Transverse colon (tissue), 4 donors: ENCODE results near the gene ZDHHC14. TPM values are rescaled to one million over a fixed set of nuclear protein-coding genes. Genes with fewer than 3 reads are reported as not detected.
A peak's percentile ranks its signal among the peaks of the same experiment; 100 is the strongest.
"Not testable (repeated sequence)": the region's sequence is repeated elsewhere in the genome, so short reads cannot be mapped to it uniquely, and the experiment has no call there.

ENCODE experiments used
- DNase-seq: peaks from one replicate; pipeline ENCODE4 v3.0.0-alpha.2; 2019
- H3K27ac ChIP-seq, 4 donors: fragments of 200-600 bp; sonication (generic); 2 replicates each; pipeline ENCODE4 v1.5.1; 2016 to 2018; ENCODE audit warnings: inconsistent platforms in 4 of 4
- H3K27me3 ChIP-seq: fragments of 200-600 bp; sonication (generic); 2 replicates; pipeline ENCODE4 v1.5.1; 2017; ENCODE audit warnings: inconsistent platforms
- H3K36me3 ChIP-seq, 4 donors: fragments of 200-600 bp; sonication (generic); 2 replicates each; pipeline ENCODE4 v1.5.1; 2017 to 2019; ENCODE audit warnings: inconsistent platforms in 4 of 4
- H3K4me1 ChIP-seq, 4 donors: fragments of 200-600 bp; sonication (generic); 2 replicates each; pipeline ENCODE4 v1.5.1; 2017 to 2020; ENCODE audit warnings: inconsistent platforms in 4 of 4
- H3K4me3 ChIP-seq, 4 donors: fragments of 200-600 bp; sonication (generic); 1 replicate in 1 of 4; 2 replicates in 3 of 4; pipeline versions ENCODE4 v1.5.1 to v1.6.1; 2017 to 2019; ENCODE audit warnings: inconsistent platforms in 4 of 4
- H3K9me3 ChIP-seq, 2 donors: fragments of 200-600 bp; sonication (generic); 2 replicates each; pipeline ENCODE4 v1.5.1; 2017 to 2019; ENCODE audit warnings: inconsistent platforms in 2 of 2
- EP300 ChIP-seq: sonication (generic); formaldehyde crosslinking; IDR thresholded peaks from one replicate; pipeline ENCODE4 v1.6.1; 2017; ENCODE audit warnings: antibody characterized with exemption, low read depth
- POLR2A ChIP-seq: fragments of 450-650 bp; IDR thresholded peaks from one replicate; pipeline ENCODE4 v1.6.1; 2016; ENCODE audit warnings: antibody characterized with exemption, mild to moderate bottlenecking, moderate library complexity
- POLR2AphosphoS5 ChIP-seq, 3 donors: sonication (generic); formaldehyde crosslinking; IDR thresholded peaks; one replicate each; pipeline ENCODE4 v1.6.1; 2016; ENCODE audit warnings: antibody characterized with exemption in 3 of 3
- WGBS, 2 donors: methylation state at CpG; one replicate each; pipeline ENCODE4 v1.1.5; 2018; ENCODE audit warnings: low coverage in 1 of 2; 5-methylcytosine and 5-hydroxymethylcytosine counted together
- in situ Hi-C, 4 donors: fragments of 200-750 bp; cut with MboI; loops; one replicate each; pipeline versions ENCODE4 v1.15.0 to v1.15.1; 2017; ENCODE audit warnings: low sequenced_read_pairs in 3 of 4, low pct_ligation_motif_present in 1 of 4, low pct_unique_long_range_greater_than_20kb in 1 of 4
- intact Hi-C: fragments of 100-400 bp; cut with DNase I; formaldehyde crosslinking; loops from one replicate; pipeline ENCODE4 v1.15.1; 2023; ENCODE audit warnings: low total_unique reads
- total RNA-seq, 4 donors: library from RNA; depleted of rRNA; stranded (reverse); fragments of >200 nt; gene quantifications; one replicate each; pipeline ENCODE4 v1.1.0, GENCODE V29; 2016
- TF ChIP-seq, protein P1 (sequence below), 5 experiments: fragments of 200-600 bp in 3 of 5; fragments of 450-650 bp in 2 of 5; sonication (generic) in 3 of 5; IDR thresholded peaks; 1 replicate in 2 of 5; 2 replicates in 3 of 5; pipeline ENCODE4 v1.5.1; 2016 to 2017; ENCODE audit warnings: antibody characterized with exemption in 5 of 5, inconsistent platforms in 3 of 5, mild to moderate bottlenecking in 2 of 5, moderate library complexity in 1 of 5

ZDHHC14 gene
- total RNA-seq, 4 donors from 2014 or later = 10.2 to 16.5 (median 12.5) TPM

DNA sequence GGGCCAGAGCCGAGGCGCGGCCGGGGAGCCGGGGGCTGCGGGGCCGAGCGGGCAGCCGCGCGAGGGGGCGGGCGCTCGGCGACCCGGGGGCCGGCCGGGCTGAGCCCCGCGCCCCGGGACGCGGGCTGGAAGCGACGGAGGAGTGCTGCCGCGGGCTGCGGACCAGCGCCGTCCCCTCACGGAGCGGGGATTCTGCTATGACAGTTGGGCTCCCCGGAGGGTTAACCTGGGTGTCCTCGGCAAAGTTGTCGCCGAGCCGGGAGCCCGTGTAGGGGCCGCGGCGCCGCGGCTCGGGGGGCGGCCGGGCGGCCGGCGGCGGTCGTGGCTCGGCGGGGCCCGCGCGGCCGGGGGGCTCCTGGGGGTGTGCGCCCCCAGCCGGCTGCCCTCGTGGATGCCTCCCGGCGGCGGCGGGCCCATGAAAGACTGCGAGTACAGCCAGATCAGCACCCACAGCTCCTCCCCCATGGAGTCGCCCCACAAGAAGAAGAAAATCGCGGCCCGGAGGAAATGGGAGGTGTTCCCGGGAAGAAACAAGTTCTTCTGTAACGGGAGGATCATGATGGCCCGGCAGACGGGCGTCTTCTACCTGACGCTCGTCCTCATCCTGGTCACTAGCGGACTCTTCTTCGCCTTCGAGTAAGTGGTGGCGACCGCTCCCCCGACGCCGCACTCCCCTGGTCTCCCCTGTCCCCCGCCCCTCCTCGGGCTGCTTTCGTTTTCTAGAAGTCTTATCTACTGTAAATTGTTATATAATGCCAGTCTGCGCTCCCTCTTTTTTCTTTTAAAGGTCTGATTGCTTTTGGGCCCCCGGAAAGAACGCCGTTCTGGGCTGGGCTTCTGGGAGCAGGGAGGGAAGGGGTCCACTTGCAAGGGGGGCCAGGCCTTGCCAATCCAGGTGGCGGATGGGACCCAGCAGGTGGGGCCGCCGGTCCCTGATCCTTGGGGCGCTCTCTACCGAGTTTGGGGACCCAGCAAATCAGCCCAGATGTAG, 936 bp downstream of the ZDHHC14 start:
- Histone ChIP-seq H3K9me3 (no peaks in the 10 kb centered on the region), H3K4me3 (peak overlapping the region; percentile 61 to 98 (median 82)), H3K27me3 (no peaks in the 10 kb centered on the region), H3K4me1 (peaks cover 0 to 27% (median 12%) of the 10 kb centered on the region in 4 donors), H3K27ac (peak overlapping the region; percentile 93 to 99 (median 96)), H3K36me3 (no peaks in the 10 kb centered on the region)
- peak; percentile 69 for DNase-seq
- intact Hi-C loops = loop anchor here (5.0 kb wide), 1 partner anchor 60 kb away; the partner anchor contains the start of gene TMEM242
- TF ChIP-seq EP300 (no peak), POLR2AphosphoS5 (IDR thresholded peaks at IDR 0.05) (no peak), POLR2A (no peak)
- TF ChIP-seq, protein P1, sequence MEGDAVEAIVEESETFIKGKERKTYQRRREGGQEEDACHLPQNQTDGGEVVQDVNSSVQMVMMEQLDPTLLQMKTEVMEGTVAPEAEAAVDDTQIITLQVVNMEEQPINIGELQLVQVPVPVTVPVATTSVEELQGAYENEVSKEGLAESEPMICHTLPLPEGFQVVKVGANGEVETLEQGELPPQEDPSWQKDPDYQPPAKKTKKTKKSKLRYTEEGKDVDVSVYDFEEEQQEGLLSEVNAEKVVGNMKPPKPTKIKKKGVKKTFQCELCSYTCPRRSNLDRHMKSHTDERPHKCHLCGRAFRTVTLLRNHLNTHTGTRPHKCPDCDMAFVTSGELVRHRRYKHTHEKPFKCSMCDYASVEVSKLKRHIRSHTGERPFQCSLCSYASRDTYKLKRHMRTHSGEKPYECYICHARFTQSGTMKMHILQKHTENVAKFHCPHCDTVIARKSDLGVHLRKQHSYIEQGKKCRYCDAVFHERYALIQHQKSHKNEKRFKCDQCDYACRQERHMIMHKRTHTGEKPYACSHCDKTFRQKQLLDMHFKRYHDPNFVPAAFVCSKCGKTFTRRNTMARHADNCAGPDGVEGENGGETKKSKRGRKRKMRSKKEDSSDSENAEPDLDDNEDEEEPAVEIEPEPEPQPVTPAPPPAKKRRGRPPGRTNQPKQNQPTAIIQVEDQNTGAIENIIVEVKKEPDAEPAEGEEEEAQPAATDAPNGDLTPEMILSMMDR (IDR thresholded peaks at IDR 0.05) = no peak
- in situ Hi-C loops = loop anchor here in 1 of 4 donors (25.0 kb wide), 1 partner anchor 205 kb away; no protein-coding TSS in a partner anchor
- WGBS, 2 donors = 1% methylated on average over 46 of the region's 96 CpGs; no CpG with 5 or more reads in 1 of the 2 donors

- Histone ChIP-seq H3K36me3 (no peaks in the 10 kb centered on the region), H3K9me3 (no peaks in the 10 kb centered on the region), H3K27me3 (no peaks in the 10 kb centered on the region), H3K4me3 (peak overlapping the region in 3 of 4 donors; percentile 61 to 98 (median 86)), H3K4me1 (peaks cover 0 to 27% (median 12%) of the 10 kb centered on the region in 4 donors), H3K27ac (peak overlapping the region in 1 of 4 donors; percentile 99)
- DNase-seq = no peak
- 63 to 66% methylated on average over 4 of the region's 4 CpGs for WGBS, 2 donors
- intact Hi-C loops (loop anchor here (5.0 kb wide), 1 partner anchor 61 kb away; the partner anchor contains the start of gene TMEM242), in situ Hi-C loops (loop anchor here in 1 of 4 donors (25.0 kb wide), 1 partner anchor 204 kb away; no protein-coding TSS in a partner anchor)
- no peak for TF ChIP-seq POLR2AphosphoS5 (IDR thresholded peaks at IDR 0.05)
- no peak for TF ChIP-seq EP300
- TF ChIP-seq, protein P1 (IDR thresholded peaks at IDR 0.05) = no peak
- no peak for TF ChIP-seq POLR2A
Measured at GRCh38 chr6:157382821-157383220, 1.8 kb downstream of the ZDHHC14 start.

DNA sequence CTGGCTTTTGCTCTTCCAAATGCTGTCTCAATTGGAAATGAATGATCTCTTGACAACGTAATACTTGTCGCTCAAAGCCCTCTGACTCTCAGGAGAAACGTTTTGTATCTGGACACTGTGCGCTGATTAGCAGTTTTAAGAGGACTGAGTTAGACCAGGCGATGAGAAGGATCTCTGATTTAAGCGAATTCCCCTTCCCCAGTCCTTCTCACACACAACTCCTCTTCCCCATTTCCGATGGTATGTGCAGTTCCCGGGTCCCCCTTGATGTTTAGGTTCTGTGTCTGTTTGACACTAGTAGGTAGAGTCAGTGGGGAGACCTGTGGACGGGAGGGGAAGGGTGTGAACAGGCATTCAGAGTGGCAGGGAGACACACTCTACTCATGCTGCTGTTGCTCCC, 2.5 kb downstream of the ZDHHC14 start:
- in situ Hi-C loops (loop anchor here in 1 of 4 donors (25.0 kb wide), 1 partner anchor 204 kb away; no protein-coding TSS in a partner anchor), intact Hi-C loops (loop anchor here (5.0 kb wide), 1 partner anchor 61 kb away; the partner anchor contains the start of gene TMEM242)
- Histone ChIP-seq H3K9me3 (no peaks in the 10 kb centered on the region), H3K36me3 (no peaks in the 10 kb centered on the region), H3K4me3 (peak overlapping the region in 1 of 4 donors; percentile 98), H3K4me1 (peaks cover 0 to 27% (median 12%) of the 10 kb centered on the region in 4 donors), H3K27me3 (no peaks in the 10 kb centered on the region), H3K27ac (no peak overlapping the region)
- TF ChIP-seq, protein P1 (IDR thresholded peaks at IDR 0.05) = no peak
- TF ChIP-seq POLR2AphosphoS5 (IDR thresholded peaks at IDR 0.05) (no peak), EP300 (no peak), POLR2A (no peak)
- DNase-seq = no peak
- WGBS, 2 donors = 89 to 90% methylated on average over 6 to 9 of the region's 9 CpGs

DNA sequence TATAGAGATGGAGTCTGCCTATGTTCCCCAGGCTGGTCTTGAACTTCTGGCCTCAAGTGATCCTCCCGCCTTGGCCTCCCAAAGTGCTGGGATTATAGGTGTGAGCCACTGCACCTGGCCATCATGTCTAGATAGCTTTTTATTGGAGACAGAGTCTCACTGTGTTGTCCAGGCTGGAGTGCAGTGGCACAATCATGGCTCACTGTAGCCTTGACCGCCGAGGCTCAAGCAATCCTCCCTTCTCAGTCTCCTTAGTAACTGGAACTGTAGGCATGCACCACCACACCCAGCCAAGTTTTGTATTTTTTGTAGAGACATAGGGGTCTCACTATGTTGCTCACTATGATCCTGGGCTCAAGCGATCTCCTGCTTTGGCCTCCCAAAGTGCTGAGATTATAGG, 4.0 kb downstream of the ZDHHC14 start:
- intact Hi-C loops (loop anchor here (5.0 kb wide), 1 partner anchor 63 kb away; the partner anchor contains the start of gene TMEM242), in situ Hi-C loops (loop anchor here in 1 of 4 donors (25.0 kb wide), 1 partner anchor 202 kb away; no protein-coding TSS in a partner anchor)
- H3K4me3 ChIP-seq, H3K27ac ChIP-seq, H3K27me3 ChIP-seq, DNase-seq, H3K9me3 ChIP-seq, H3K36me3 ChIP-seq: not testable (repeated sequence)
- WGBS, 2 donors = 97 to 100% methylated on average over 2 to 4 of the region's 4 CpGs
- peaks cover 0 to 22% (median 9%) of the 10 kb centered on the region in 4 donors for H3K4me1 ChIP-seq
